GM23338 (cell line): ENCODE measurements around the gene CDC26. TPM values are rescaled to one million over a fixed set of nuclear protein-coding genes. Genes with fewer than 3 reads are reported as not detected.

Source experiments
- ATAC-seq: fragments of 200-7000 bp; cut with Tn5 transposase; 3 replicates; pipeline ENCODE4 v1.9.1; 2020
- DNase-seq: peaks from one replicate; pipeline ENCODE4 v3.0.0-alpha.2; 2015; ENCODE audit warnings: low spot score
- H2AFZ ChIP-seq: fragments of 200-600 bp; sonication (generic); 2 replicates; pipeline ENCODE4 v1.8.0; 2016; ENCODE audit warnings: antibody characterized with exemption, mild to moderate bottlenecking, moderate library complexity
- H3F3A ChIP-seq: fragments of 200-600 bp; sonication (generic); replicated peaks from 2 replicates; pipeline ENCODE4 v1.8.0; 2017; ENCODE audit warnings: antibody characterized with exemption, mixed run types, low read depth
- H3K27ac ChIP-seq: fragments of 200-600 bp; sonication (generic); 2 replicates; pipeline ENCODE4 v1.6.1; 2016; ENCODE audit warnings: low read depth
- H3K27me3 ChIP-seq: fragments of 200-600 bp; sonication (generic); 2 replicates; pipeline ENCODE4 v1.8.0; 2016; ENCODE audit warnings: mild to moderate bottlenecking, mixed run types, moderate library complexity; ENCODE audit not compliant: insufficient read depth
- H3K36me3 ChIP-seq: fragments of 200-600 bp; sonication (generic); 2 replicates; pipeline ENCODE4 v1.8.0; 2016; ENCODE audit warnings: mild to moderate bottlenecking; ENCODE audit not compliant: insufficient read depth
- H3K4me1 ChIP-seq: fragments of 200-600 bp; sonication (generic); 2 replicates; pipeline ENCODE4 v1.8.0; 2016; ENCODE audit warnings: mild to moderate bottlenecking, moderate library complexity; ENCODE audit not compliant: insufficient read depth
- H3K4me2 ChIP-seq: fragments of 200-600 bp; sonication (generic); 2 replicates; pipeline ENCODE4 v1.7.1; 2017; ENCODE audit warnings: mixed run types
- H3K4me3 ChIP-seq: fragments of 200-600 bp; sonication (generic); 2 replicates; pipeline ENCODE4 v1.6.1; 2016; ENCODE audit warnings: mixed run types
- H3K79me2 ChIP-seq: fragments of 200-600 bp; sonication (generic); replicated peaks from 2 replicates; pipeline ENCODE4 v1.8.0; 2017; ENCODE audit warnings: mild to moderate bottlenecking; ENCODE audit not compliant: insufficient read depth
- H3K9me2 ChIP-seq: fragments of 200-600 bp; sonication (generic); 2 replicates; pipeline ENCODE4 v1.8.0; 2017; ENCODE audit not compliant: insufficient read depth
- H4K20me1 ChIP-seq: fragments of 200-600 bp; sonication (generic); replicated peaks from 2 replicates; pipeline ENCODE4 v1.8.0; 2017; ENCODE audit warnings: mild to moderate bottlenecking; ENCODE audit not compliant: insufficient read depth
- H3K27ac Mint-ChIP-seq: 2 replicates; pipeline ENCODE4 v1.8.0; 2020; ENCODE audit warnings: inconsistent platforms, mild to moderate bottlenecking, moderate library complexity, mixed read lengths
- H3K27me3 Mint-ChIP-seq: 3 replicates; pipeline ENCODE4 v1.8.0; 2022; ENCODE audit warnings: low read depth, mild to moderate bottlenecking, moderate library complexity, mixed read lengths, inconsistent platforms; ENCODE audit not compliant: insufficient read depth, poor library complexity
- H3K36me3 Mint-ChIP-seq: 3 replicates; pipeline ENCODE4 v1.8.0; 2021; ENCODE audit warnings: low read depth, mild to moderate bottlenecking, inconsistent platforms, moderate library complexity, mixed read lengths
- H3K4me1 Mint-ChIP-seq: 3 replicates; pipeline ENCODE4 v1.8.0; 2020; ENCODE audit warnings: mild to moderate bottlenecking, inconsistent platforms, mixed read lengths
- H3K4me3 Mint-ChIP-seq: 3 replicates; pipeline ENCODE4 v1.8.0; 2021; ENCODE audit warnings: moderate library complexity, mild to moderate bottlenecking, inconsistent platforms, mixed read lengths
- H3K9me3 Mint-ChIP-seq: 3 replicates; pipeline ENCODE4 v1.8.0; 2020; ENCODE audit warnings: moderate library complexity, mild to moderate bottlenecking, inconsistent platforms, mixed read lengths
- CREB1 ChIP-seq: fragments of 250-450 bp; sonication (Bioruptor Pico); IDR thresholded peaks from 2 replicates; pipeline ENCODE4 v1.5.0; 2020; ENCODE audit warnings: low read depth, mild to moderate bottlenecking, moderate library complexity
- CTCF ChIP-seq, 2 experiments: fragments of 200-600 bp in 1 of 2; sonication (generic) in 1 of 2; conservative IDR thresholded peaks; 2 replicates each; pipeline versions ENCODE4 v1.5.1 to v1.6.1; 2016 to 2017; ENCODE audit warnings: antibody characterized with exemption in 2 of 2, low read depth in 2 of 2, mild to moderate bottlenecking in 2 of 2, moderate library complexity in 1 of 2
- ETS1 ChIP-seq: IDR thresholded peaks from 2 replicates; pipeline ENCODE4 v1.6.1; 2016; ENCODE audit warnings: antibody characterized with exemption
- EZH2 ChIP-seq: fragments of 200-600 bp; sonication (generic); IDR thresholded peaks from one replicate; pipeline ENCODE4 v1.8.0; 2017; ENCODE audit warnings: antibody characterized with exemption, mild to moderate bottlenecking, low read depth; ENCODE audit not compliant: unreplicated experiment
- EZH2phosphoT487 ChIP-seq: fragments of 200-600 bp; sonication (generic); IDR thresholded peaks from one replicate; pipeline ENCODE4 v1.8.1; 2018; ENCODE audit warnings: antibody characterized with exemption; ENCODE audit not compliant: unreplicated experiment
- JUNB ChIP-seq: IDR thresholded peaks from one replicate; pipeline ENCODE4 v1.6.1; 2016; ENCODE audit warnings: antibody characterized with exemption; ENCODE audit not compliant: unreplicated experiment
- NANOG ChIP-seq: IDR thresholded peaks from 2 replicates; pipeline ENCODE4 v1.6.1; 2016; ENCODE audit warnings: antibody characterized with exemption, borderline replicate concordance
- POLR2AphosphoS5 ChIP-seq: IDR thresholded peaks from 2 replicates; pipeline ENCODE4 v1.6.1; 2016; ENCODE audit warnings: antibody characterized with exemption, low read depth
- REST ChIP-seq: IDR thresholded peaks from one replicate; pipeline ENCODE4 v1.6.1; 2018; ENCODE audit warnings: antibody characterized with exemption; ENCODE audit not compliant: unreplicated experiment
- STAT1 ChIP-seq: IDR thresholded peaks from one replicate; pipeline ENCODE4 v1.6.1; 2016; ENCODE audit warnings: antibody characterized with exemption; ENCODE audit not compliant: unreplicated experiment
- ZNF114 ChIP-seq: fragments of 250-450 bp; sonication (Bioruptor Pico); IDR thresholded peaks from 2 replicates; pipeline ENCODE4 v1.5.0; 2020; ENCODE audit warnings: mild to moderate bottlenecking, moderate library complexity
- ZNF331 ChIP-seq: fragments of 250-450 bp; sonication (Bioruptor Pico); IDR thresholded peaks from 2 replicates; pipeline ENCODE4 v1.5.0; 2020; ENCODE audit warnings: low read depth, mild to moderate bottlenecking, moderate library complexity
- ZNF462 ChIP-seq: fragments of 250-450 bp; sonication (Bioruptor Pico); IDR thresholded peaks from 2 replicates; pipeline ENCODE4 v1.5.0; 2020; ENCODE audit warnings: mild to moderate bottlenecking, moderate library complexity
- polyA plus RNA-seq: library from polyadenylated mRNA; unstranded; fragments of >200 nt; fragmentation: Nextera tagmentation; extraction: Ambion mirVana; gene quantifications from 2 replicates; pipeline ENCODE4 v1.2.1, GENCODE V29; 2016
- total RNA-seq: library from RNA; depleted of rRNA; stranded (reverse); fragments of >200 nt; shearing (Covaris generic); gene quantifications from 2 replicates; pipeline ENCODE4 v1.2.3, GENCODE V29; 2014

Gene CDC26
- total and polyA plus RNA-seq, 2 experiments from 2014 or later, result 34.9 to 112 TPM

- Histone ChIP-seq H3K4me2 (no peak overlapping the region), H3K9me2 (no peaks in the 10 kb centered on the region), H3K4me1 (no peaks in the 10 kb centered on the region), H2AFZ (no peak overlapping the region), H3K27me3 (no peaks in the 10 kb centered on the region), H3K27ac (no peak overlapping the region), H3K79me2 (no peaks in the 10 kb centered on the region), H3K36me3 (no peaks in the 10 kb centered on the region), H3K4me3 (no peak overlapping the region), H4K20me1 (no peaks in the 10 kb centered on the region), H3F3A (no peaks in the 10 kb centered on the region)
- Mint-ChIP-seq H3K4me1 (peaks cover 7% of the 10 kb centered on the region; the same call in 2 of the 3 replicates), H3K4me3 (no peak overlapping the region), H3K36me3 (no peaks in the 10 kb centered on the region; the same call in 2 of the 3 replicates), H3K27ac (no peak overlapping the region), H3K9me3 (no peaks in the 10 kb centered on the region), H3K27me3 (peaks cover 7% of the 10 kb centered on the region)
- ATAC-seq (no peak), DNase-seq (no peak)
- no peak for TF ChIP-seq ZNF331 (CRISPR knock-in tag)
- no peak for TF ChIP-seq EZH2phosphoT487
- no peak for TF ChIP-seq STAT1
- TF ChIP-seq REST, result no peak
- TF ChIP-seq ZNF114, result no peak
- no peak for TF ChIP-seq ZNF462 (CRISPR knock-in tag)
- no peak for TF ChIP-seq CREB1
- no peak for TF ChIP-seq NANOG
- no peak for TF ChIP-seq CTCF (conservative IDR thresholded peaks at IDR 0.05; ENCODE audit: low read depth in 2 of 2)
- TF ChIP-seq POLR2AphosphoS5, result no peak
- TF ChIP-seq JUNB, result no peak
- no peak for TF ChIP-seq EZH2
- TF ChIP-seq ETS1, result no peak
Measured at GRCh38 chr9:113301548-113301947, 26.2 kb upstream of the CDC26 start.
